ENCODE measurements around the gene WWP2.

WWP2 gene

DNA sequence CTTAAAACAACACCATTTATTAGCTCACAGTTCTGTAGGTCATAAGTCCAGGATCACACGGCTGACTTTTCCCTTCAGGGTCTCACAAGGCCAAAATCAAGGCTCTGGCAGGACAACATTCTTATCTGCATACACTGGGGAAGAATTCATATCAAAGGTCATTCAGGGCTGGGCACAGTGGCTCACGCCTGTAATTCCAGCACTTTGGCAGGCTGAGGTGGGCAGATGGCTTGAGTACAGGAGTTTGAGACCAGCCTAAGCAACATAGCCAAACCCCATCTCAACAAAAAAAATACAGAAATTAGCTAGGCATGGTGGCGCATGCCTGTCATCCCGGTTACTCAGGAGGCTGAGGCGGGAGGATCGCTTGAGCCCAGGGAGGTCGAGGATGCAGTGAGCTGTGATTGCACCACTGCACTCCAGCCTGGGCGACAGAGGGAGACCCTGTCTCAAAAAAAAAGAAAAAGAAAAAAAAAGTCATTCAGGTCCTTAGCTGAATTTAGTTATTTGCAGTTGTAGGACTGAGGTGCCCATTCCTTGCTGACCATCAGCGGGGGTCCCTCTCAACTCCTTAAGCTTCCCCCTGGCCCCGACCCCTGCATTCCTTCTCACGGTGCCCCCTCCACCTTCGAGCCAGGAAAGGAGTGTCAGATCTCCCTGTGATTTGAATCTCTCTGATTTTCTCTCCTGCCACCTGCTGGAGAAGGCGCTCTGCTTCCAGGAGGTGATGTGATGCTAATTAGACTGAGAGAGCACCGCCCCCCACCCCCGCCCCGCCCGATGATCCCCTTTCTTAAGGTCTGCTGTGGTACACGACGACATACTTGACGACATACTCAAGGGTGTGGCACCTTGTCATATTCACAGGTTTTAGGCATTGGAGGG is 97.2 kb downstream of the WWP2 start:
- DNase-seq = no peak

DNA sequence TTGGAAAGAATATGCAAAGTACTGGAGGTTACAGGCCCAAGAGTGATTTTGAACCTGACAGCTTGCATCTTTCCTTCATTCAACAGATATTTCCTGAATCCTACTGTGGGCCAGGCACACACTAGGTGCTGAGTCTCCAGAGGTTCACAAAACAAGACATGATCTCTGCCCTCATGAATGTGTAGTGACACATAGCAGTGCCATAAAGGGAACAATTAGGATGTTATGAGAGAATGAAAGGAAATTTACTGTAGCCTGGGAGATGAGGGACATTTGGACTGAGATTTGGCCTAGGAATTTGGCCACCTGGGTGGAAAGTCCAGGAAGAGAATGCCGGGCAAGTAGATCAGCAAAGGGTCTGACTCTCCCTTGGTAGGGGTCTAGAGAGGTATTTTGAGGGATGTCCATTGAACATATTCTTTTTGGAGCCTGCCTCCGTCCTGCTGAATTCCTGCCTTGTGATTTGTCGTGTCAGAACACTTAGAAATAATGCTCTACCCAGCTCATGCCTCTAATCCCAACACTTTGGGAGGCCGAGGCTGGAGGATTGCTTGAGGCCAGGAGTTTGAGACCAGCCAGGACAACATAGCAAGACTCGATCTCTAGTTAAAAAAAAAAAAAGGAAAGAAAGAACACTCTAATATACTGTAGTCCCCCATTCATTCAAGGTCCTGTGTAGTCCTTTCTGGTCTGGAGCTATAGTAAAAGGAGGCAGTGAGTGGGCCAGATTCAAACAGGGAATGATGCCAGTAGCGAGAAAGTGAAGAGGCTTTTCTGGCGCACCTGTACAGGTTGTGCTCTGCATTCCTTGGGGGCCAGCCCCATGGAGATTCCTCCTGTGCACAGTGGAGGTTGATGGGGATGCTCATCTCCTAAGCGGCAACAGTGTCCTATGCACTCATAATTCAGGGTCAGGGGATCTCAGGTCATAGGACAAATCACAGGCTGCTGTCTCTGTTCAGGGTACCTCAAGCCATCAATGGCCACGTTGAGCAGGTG is 98.4 kb downstream of the WWP2 start:
- no peak for DNase-seq

DNA sequence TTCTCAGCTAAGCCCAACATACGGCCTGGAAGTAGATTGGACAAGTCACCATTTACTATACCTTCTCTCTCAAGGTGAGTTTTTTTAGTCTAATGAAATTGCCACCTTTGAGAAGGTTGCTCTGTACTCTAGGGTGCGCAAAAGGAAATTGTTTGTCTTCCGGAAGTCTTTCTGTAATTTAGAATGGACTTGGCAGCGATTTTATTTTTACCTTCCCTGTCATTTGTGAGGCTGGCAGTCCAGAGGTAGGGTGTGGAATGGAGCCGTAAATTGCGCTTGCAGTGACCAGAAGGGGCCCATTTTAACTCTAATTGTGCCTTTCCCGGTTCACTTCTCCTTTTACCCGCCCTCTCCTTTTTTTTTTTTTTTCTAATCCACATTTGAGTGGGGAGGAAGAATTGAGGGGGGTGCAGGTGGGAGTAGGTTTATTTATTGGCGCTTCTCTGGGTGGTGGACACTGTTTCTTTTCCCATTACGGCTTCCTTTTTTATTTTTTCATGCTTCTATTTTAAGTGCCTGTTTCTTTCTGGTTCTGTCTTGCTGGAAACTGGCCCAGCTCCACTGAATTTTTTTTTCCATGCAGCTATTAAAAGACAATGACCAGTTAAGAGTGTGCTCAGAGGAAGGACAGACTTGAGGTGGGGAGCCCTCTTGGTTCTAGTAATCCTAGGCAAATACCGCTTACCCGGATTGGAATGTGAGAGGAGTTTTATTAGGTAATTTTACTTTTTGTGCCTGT is 99.3 kb downstream of the WWP2 start:
- DNase-seq = no peak

DNA sequence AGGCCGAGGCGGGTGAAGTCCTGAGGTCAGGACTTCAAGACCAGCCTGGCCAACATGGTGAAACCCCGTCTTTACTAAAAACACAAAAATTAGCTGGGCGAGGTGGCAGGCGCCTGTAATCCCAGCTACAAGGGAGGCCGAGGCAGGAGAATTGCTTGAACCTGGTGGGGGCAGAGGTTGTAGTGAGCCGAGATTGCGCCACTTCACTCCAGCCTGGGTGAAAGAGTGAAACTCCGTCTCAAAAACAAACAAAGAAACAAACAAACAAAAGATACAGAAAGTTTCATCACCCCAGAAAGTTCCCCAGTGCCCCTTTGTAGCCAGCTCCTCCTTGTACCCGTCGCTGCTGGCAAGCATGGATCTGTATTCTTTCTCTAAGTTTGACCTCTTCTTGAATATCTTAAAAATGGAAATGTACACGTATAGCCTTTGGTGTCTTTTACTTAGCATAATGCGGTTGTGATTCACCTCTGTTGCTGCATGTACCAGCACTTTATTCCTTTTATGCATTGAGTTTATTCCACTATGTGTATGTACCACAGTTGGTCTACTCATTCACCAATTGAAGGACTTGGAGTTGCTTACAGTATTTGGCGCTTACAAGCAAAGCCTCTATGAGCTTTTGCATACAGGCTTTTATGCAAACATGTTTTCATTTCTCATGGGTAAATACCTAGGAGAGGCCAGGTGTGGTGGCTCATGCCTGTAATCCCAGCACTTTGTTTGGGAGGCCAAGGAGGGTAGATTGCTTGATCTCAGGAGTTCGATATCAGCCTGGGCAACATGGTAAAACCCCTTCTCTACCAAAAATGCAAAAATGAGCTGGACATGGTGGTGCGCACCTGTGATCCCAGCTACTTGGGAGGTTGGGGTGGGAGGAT is 101.5 kb downstream of the WWP2 start:
- DNase-seq = peak; percentile 3

DNA sequence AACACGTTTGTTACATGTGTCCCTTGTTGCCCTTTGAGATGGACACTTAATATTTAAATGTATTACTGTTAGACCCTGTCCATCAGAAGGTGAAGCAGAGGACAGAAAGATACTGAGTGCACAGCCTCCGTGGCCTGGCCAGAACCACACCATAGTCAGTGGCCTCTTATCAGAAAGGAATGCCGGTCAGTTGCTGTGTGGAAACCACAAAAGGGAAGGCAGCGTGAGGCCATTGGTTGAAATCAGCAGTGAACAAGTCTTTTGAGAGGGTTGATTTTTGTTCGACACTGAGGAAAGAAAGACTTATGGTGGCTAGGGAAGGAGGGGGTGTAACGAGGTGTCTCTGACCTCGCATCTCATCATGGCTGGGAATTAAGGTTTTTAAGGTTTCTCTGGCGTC is 103.6 kb downstream of the WWP2 start:
- no peak for DNase-seq

DNA sequence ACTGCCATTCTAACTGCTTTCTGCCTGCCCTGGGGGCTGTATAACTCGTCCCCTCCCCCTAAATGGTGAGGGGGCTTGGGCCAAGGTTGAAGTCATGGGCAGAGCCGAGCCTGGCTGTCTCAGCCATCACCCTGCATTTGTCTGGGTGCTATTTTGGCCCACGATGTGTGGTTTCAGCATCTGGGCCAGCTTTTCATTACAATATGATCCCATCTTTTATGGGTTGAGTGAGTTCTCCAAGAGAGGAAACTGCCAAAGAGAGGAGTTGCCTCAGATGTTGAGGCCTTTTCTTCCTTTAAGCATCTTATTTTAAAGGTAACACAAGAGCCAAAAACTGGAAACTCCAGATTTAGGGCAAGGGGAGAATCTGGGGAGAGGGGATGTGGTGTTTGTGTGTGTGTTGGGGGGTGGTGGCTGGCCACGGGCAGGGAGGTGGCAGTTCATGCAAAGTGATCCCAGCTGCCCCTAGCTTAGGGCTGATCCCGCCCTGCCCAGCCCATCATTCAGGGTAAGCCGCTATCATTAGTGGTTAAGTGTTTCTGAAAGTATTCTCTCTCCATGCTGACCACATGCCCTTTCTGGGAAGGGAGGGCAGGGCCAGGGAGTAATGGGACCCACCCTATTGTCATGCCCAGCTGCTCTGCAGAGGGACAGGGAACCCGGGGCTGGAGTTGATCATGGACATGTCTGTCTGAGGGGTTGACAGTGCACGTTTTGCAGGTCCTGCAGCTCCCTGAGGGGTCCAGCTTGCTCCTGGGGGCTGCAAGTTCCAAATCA is 105.8 kb downstream of the WWP2 start:
- DNase-seq = no peak

DNA sequence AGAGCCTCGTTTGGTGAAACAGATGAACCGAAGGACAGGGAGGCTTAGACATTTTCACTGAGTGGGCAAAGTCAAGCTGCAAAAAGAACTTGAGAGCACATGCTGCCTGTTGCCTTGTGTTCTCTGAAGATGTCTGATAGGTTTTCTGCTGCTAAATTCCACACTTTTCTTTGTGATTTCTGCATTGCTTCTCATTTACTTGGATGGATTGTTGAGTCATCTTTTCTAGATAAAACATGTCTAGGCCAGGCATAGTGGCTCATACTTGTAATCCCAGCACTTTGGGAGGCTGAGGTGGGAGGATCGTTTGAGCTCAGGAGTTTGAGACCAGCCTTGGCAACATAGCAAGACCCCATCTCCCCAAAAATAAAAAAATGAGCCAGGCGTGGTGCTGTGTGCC is 108.6 kb downstream of the WWP2 start:
- DNase-seq = no peak

DNA sequence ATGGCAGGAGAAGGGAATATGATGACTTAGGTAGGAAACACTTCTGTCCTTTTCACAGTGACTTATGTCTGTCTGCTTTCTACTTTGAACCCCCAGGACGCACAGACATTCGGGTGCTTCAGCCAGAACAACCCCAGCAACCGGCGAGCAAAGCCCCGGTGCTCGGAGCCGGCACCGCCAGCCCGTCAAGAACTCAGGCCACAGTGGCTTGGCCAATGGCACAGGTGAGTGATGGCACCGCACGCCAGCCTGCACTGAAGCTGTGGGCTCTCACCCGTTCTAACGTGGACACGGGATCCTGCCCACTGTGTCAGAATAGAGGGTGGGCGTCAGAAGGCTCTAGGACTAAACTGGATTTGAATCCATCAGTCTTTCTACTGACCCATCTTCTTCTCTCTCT is 109.6 kb downstream of the WWP2 start:
- no peak for DNase-seq

DNA sequence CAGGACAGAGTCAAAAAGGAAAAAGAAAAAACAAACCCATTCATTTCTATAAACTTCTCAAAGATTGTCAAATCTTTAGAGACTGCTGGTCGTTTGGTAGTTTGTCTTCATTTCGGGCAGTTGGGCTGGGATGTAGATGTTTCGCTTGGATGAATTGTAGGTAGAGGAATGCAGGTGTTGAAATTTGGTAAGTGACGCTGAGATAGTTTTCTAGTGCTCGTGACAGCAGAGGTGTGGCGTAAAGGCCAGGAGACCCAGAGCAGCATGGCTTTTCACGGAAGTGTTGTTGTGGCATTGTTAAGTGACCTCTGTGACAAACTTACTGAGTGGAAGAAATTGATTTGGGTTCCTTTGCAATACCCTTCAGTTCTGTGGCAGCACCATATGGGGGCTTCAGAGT is 110.8 kb downstream of the WWP2 start:
- DNase-seq = no peak

DNA sequence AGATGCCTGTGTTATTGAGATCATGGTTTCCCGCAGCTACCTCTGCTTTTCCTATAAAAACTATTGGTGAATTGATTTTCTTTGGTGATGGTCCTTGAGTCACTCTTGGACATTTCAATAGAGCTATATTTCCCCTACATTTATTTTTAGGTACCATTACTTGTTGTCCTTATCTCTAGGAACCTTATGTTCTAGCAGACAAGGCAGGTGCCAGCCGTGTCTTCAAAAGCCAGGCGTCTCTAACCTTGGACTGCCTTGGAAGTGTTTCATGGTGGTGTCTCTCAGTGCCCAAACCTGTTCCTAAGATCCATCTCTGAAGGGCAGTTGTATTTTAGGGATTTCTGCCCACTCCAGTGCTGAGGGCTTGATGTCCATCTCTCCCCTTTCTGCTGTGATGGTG is 111.7 kb downstream of the WWP2 start:
- DNase-seq = no peak

DNA sequence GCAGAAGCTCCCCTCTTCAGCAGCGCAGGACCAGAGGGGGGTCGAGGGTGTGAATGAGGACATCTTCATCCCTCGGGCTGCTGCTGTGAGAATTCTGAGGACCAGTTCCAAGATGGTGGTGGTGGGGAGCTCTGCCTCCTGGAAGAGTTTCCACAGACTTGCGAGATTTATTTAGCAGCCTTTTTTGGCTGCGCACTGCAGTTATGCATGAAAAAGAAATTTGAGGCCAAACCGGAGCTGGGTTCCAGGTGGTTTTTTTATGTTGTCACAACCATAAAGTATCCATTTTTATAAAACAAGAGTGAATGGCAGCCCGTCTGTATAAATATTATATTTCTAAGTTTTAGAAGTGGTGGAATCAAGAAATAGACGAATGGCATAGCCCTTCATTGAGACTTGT is 112.1 kb downstream of the WWP2 start:
- no peak for DNase-seq

DNA sequence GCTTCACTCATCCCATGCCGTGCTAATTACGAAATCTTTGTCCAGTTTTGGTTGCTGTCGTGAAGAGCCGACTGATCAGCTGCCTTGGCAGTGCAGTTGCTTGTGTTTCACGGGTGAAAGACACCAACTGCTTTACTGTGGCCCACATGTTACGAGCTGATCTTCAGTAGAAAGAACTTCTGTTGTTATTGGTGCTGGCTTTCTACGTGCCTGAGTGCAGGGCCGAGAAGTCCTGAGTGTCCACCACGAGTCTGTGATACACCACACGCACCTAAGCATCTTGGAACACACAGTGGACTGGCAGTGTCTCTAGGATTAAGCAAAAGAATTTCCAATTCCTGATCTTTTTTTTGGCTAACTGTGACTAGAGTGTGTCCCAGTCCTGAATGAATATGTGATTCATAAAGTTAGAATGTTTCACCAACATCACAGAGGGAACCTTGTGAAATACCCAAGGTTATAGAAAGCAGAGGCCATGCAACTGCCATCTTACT is 118.6 kb downstream of the WWP2 start:
- DNase-seq = no peak

DNA sequence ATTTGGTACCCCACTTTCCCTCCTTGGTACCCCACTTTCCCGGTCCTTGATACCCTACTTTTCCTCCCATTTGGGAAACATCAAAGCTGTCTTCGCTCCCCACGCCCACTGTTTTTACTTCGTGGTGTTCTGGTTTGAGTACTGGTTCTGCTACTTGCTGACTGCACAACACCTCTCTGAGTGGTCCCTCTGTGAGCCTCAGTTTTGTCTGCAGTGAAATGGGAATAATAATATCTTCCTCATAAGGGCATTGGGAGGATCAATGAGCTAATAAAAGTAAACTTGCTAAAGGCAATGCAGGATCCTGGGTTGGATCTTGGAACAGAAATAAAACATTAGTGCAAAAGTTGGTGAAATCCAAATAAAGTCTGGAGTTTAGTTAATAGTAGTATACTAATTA is 119.0 kb downstream of the WWP2 start:
- no peak for DNase-seq

DNA sequence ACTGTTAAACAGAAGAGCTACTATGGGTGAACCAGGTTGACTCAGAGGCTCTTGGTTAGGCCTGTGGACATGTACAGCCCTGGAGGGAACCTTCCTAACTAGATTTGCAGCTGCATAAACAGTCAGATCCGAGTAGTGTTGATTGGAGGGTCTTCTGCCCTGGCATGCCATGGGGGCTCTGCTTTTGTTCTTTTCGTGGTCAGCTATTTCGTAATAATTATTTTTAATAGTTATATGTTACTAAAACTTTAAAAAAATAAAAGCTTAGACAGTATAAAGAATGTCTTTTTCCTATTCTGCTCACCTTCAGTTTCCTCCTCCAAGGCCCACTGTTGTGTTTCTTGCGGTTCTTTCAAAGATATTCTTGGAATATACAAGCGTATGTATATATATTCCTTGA is 121.6 kb downstream of the WWP2 start:
- DNase-seq = no peak

DNA sequence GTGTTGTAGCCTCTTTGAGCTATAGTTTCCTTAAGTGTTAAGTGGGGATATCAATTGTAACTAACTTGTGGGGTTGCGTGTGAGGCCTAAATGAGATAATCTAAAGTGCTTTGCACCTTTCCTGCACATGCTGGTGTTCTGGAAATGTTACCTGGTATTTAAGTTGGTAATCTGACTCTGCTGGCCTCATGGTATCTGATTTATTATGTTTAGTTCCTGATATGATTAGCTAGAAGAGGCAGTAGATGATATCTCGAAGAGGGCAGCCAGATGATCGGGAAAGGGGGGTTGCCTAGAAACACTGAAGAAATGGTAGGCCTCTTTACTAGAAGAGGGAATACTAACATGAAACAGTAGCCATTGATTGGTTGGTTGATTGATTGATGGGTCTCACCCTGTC is 123.6 kb downstream of the WWP2 start:
- DNase-seq = no peak

DNA sequence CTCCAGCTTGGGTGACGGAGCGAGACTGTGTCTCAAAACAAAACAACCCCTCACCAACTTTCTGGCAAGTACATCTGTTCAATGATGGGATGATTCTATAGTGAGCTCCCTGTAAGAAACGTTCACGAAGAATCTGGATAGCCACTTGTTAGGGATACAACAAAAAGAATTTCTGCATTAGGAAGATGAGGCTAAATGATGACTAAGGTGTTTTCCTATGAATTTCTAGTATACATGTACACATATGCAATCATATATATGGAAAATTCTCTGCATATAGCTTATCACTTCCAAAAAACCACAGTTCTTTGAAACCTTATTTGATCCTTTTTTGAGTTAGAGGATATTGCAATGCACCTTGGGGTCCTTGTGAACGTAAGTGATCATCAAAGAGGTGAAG is 124.6 kb downstream of the WWP2 start:
- no peak for DNase-seq

DNA sequence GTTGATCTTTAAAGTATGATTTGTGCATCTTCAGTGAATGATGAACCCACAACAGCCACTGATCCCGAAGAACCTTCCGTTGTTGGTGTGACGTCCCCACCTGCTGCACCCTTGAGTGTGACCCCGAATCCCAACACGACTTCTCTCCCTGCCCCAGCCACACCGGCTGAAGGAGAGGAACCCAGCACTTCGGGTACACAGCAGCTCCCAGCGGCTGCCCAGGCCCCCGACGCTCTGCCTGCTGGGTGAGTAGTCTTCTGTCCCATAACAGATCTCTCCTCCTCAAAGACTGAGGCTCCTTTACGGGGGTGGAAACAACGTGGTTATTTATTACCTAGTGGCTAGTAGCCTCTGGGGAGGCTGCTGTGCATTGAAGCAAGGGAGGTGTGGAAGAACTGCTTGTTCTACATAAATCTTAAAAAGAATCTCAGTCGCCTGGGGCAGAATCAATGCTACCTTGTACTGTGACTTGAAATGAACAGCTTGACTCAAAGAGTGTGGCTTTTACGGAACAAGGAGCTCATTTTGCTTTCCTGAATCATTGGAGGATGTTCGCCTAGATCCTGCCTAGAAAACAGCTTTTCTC is 126.0 kb downstream of the WWP2 start:
- no peak for DNase-seq

DNA sequence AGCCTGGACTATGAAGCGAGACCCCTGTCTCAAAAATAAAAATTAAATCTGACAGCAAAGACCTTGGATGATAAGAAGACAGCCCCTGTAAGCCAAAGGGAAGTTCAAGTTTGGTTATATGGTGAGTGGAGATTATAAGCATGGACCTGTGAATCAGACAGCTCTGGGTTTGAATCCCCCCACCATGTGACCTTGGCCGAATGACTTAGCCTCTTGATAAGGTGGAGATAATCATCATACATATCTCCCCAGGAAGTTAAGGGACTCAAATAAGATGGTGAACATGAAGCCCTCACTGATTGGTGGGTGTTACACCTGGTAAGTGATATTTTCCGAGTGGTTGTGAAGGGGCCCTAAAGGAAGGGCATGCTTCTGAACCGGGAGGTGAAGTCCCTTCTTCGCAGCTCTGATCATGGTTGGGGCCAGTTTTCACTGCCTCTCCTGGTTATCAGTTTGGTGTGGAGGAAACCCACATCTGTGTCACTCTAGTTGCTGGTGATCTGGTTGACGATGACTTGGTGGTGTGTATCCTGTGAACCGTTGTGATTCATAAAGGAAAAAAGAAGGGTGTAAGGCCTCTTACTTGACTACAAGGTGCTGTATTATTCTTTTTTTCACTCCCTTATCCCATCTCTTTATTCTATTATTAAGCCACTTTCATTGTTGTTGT is 127.3 kb downstream of the WWP2 start:
- DNase-seq = no peak

DNA sequence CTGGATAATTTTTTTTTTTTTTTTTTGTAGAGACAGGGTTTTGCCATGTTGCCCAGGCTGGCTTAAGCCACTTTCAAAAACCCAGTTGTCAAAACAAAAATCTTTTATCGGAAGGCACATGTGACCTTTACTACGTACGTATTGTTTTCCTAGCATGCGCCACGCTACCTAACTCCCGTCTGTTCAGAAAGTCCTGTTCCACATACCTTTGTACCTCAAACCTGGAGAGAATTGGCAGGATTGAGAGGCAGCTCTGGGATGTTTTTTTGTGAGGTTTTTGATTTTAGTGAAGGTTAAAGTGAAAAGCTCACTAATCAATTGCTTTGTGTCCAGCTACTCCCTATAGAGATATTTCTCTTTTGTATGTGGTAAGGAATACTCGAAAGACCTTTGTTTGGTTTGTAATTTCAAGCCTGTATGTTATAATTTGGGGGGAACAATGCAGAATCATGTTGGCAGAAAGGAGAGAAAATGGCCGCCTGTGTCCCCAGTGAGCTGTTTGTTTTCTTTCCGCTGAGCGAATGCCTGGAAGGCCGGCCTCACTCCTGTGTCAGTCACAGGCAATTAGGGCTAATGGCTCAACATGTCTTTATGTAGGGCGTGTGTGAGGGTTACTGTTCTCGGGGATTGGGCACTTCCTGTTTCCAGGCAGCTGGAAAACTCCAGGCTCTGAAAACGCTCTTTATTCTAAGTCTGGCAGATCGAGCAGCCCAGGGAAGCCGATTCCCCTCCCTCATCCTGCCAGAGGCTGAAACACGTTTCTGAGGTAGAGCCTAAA is 128.2 kb downstream of the WWP2 start:
- DNase-seq = peak; percentile 12
